Measurements from ENCODE around the gene UBASH3B.

UBASH3B gene

DNA sequence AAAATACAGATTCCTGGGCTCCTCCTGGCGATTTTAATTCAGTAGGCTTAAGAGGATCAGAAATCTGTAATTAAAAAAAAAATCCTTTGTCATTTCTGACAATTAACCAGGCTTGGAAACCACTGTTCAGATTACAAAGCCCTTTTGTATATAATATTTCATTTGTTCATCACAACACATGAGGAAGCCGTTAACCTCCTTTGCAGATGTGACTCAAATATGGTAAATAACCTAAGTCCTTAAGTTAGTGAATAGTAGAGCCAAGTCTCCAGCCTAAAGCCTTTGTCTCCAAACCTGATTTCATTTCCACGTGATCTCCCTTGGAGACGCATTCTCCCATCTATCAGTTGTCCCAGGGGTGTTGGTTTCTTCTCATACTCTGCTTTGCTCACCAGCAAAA is 67.6 kb downstream of the UBASH3B start:
- DNase-seq (ENCODE audit: low read depth), result no peak
- TF ChIP-seq, protein P1, sequence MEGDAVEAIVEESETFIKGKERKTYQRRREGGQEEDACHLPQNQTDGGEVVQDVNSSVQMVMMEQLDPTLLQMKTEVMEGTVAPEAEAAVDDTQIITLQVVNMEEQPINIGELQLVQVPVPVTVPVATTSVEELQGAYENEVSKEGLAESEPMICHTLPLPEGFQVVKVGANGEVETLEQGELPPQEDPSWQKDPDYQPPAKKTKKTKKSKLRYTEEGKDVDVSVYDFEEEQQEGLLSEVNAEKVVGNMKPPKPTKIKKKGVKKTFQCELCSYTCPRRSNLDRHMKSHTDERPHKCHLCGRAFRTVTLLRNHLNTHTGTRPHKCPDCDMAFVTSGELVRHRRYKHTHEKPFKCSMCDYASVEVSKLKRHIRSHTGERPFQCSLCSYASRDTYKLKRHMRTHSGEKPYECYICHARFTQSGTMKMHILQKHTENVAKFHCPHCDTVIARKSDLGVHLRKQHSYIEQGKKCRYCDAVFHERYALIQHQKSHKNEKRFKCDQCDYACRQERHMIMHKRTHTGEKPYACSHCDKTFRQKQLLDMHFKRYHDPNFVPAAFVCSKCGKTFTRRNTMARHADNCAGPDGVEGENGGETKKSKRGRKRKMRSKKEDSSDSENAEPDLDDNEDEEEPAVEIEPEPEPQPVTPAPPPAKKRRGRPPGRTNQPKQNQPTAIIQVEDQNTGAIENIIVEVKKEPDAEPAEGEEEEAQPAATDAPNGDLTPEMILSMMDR (IDR thresholded peaks at IDR 0.05; ENCODE audit: low read depth, low read length), result no peak
- TF ChIP-seq, protein P2, sequence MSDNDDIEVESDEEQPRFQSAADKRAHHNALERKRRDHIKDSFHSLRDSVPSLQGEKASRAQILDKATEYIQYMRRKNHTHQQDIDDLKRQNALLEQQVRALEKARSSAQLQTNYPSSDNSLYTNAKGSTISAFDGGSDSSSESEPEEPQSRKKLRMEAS (IDR thresholded peaks at IDR 0.05; ENCODE audit: low read depth, low read length), result no peak
- TF ChIP-seq MYC (IDR thresholded peaks at IDR 0.05; ENCODE audit: low read depth, low read length), result no peak
- no peak for TF ChIP-seq POLR2A (IDR thresholded peaks at IDR 0.05; ENCODE audit: extremely low read depth, insufficient read length)
- H3K4me3 ChIP-seq (ENCODE audit: low read depth, low read length), result no peak overlapping the region

DNA sequence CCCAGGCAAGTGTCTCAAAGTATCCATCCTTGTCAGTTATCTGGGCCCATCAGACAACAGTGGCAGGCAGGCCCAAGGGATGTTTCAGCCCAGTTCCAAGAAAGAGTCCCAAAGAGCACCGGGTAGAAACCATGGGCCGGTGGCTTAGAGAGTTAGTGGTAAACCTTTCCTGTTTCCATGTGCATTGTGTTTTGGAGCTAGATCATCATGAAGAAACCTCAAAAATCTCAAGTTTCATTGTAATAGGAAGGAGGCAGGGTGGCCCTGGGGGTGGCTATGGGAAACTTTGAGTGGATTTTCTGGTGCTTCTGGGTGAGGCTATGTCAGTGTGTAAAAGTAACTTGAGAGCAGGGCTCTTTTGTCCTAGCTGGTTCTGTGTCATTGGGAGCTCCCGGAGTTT is 68.1 kb downstream of the UBASH3B start:
- TF ChIP-seq MYC (IDR thresholded peaks at IDR 0.05; ENCODE audit: low read depth, low read length) (no peak), POLR2A (IDR thresholded peaks at IDR 0.05; ENCODE audit: extremely low read depth, insufficient read length) (no peak)
- TF ChIP-seq, protein P2 (IDR thresholded peaks at IDR 0.05; ENCODE audit: low read depth, low read length), result 0 out of 2 replicates have a peak, but pooled peaks have one; percentile 4
- TF ChIP-seq, protein P1 (IDR thresholded peaks at IDR 0.05; ENCODE audit: low read depth, low read length), result no peak
- no peak for DNase-seq (ENCODE audit: low read depth)
- no peak overlapping the region for H3K4me3 ChIP-seq (ENCODE audit: low read depth, low read length)

DNA sequence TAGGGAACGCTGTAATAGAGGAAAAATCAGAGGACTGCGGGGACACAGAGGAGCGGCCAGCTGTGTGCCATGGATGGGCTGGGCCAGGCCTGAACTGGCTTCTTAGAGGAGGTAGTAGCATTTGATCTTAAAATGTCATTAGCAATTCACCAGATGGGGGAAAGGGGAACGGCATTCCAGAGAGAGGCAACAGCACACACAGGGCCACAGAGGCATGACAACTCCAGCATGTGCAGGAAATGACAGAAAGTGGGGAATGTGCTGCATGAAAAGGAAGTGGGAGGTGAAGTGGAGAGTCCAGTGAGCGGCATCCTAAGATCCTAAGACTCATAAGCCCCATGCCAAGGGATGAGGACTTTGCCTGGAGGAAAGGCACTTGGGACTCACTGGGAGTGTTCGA is 69.0 kb downstream of the UBASH3B start:
- no peak for DNase-seq (ENCODE audit: low read depth)
- H3K4me3 ChIP-seq (ENCODE audit: low read depth, low read length), result no peak overlapping the region
- TF ChIP-seq, protein P1 (IDR thresholded peaks at IDR 0.05; ENCODE audit: low read depth, low read length), result no peak
- TF ChIP-seq MYC (IDR thresholded peaks at IDR 0.05; ENCODE audit: low read depth, low read length) (no peak), POLR2A (IDR thresholded peaks at IDR 0.05; ENCODE audit: extremely low read depth, insufficient read length) (no peak)
- TF ChIP-seq, protein P2 (IDR thresholded peaks at IDR 0.05; ENCODE audit: low read depth, low read length), result no peak

DNA sequence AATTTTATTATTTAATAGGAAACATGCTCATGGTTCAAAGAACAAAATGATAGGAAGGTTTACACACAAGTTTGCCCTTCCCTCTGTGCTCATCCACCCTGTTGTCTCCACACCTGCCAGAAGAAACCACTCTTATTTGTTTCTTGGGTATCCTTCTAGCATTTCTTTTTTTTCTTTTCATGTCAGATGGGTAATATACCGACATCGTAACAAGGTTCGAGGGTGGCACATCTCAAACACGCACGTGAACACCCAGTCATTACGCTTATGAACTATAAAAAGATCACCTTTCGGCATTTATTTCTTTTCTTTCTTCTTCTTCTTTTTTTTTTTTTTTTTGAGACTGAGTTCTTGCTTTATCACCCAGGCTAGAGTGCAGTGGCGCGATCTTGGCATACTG is 70.5 kb downstream of the UBASH3B start:
- DNase-seq (ENCODE audit: low read depth), result no peak
- TF ChIP-seq, protein P1 (IDR thresholded peaks at IDR 0.05; ENCODE audit: low read depth, low read length), result no peak
- no peak for TF ChIP-seq MYC (IDR thresholded peaks at IDR 0.05; ENCODE audit: low read depth, low read length)
- H3K4me3 ChIP-seq (ENCODE audit: low read depth, low read length), result no peak overlapping the region

DNA sequence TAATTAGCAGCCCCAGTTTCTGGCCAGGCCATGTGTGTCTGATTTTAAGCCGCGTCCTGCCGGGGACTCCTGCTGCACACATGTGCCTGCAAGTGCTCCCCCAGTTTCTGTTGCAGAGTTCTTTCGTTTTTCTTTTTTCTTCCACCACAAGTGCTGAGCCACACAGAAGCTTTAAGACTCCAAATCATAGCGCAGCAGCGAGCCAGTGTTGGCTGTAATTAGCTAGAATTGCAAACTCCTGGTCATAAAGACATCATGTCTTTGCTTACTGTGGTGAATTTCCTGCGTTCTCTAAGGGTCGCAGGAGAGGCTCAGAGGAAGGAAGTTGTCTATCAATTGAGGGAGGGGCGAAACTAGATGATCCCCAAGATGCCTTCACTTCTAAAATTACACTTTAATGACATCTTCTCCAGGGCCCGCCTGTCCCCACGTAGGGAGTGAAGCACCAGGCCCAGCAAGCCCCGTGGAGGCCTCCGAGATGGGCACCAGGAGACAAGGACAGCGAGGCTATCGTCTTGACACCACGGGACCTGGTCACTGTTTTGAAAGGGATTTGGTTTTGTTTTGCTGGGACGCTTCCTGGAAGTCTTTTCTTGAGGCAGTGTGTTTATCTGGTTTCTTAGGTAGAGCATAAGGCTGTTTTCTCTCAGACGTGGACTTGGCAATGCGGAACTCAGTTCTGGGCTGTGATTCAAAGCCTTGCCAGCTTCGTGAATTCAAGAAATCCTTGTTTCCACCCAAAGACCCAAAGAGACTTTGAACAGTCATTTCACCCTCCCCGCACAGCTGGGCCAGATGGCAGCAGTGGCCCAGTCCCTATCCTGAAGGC is 71.8 kb downstream of the UBASH3B start:
- peak; percentile 46 for DNase-seq (ENCODE audit: low read depth)
- H3K4me3 ChIP-seq (ENCODE audit: low read depth, low read length), result no peak overlapping the region
- TF ChIP-seq, protein P2 (IDR thresholded peaks at IDR 0.05; ENCODE audit: low read depth, low read length), result 0 out of 2 replicates have a peak, but pooled peaks have one; percentile 19
- TF ChIP-seq, protein P1 (IDR thresholded peaks at IDR 0.05; ENCODE audit: low read depth, low read length), result no peak
